LNCaP clone FGC (cell line): Measurements from ENCODE around the gene DLX3.

Source experiments
- DNase-seq: peaks from one replicate; pipeline ENCODE4 v3.0.0-alpha.2; 2011; ENCODE audit warnings: low read depth
- H3K4me3 ChIP-seq: 2 replicates; pipeline ENCODE4 v1.5.1; 2011; ENCODE audit warnings: mild to moderate bottlenecking, low read depth, low read length, control low read depth
- CTCF ChIP-seq: IDR thresholded peaks from 2 replicates; pipeline ENCODE4 v1.5.1; 2012; ENCODE audit warnings: mild to moderate bottlenecking; ENCODE audit not compliant: control insufficient read depth, insufficient read depth; ENCODE audit errors: extremely low read depth

DLX3 gene

GRCh38 chr17:50028736-50029120 lies 33.7 kb upstream of the DLX3 start:
- H3K4me3 ChIP-seq, result no peak overlapping the region
- DNase-seq, result no peak
- no peak for TF ChIP-seq CTCF

GRCh38 chr17:50027881-50028735 lies 33.1 kb upstream of the DLX3 start:
- no peak for DNase-seq
- TF ChIP-seq CTCF, result no peak
- H3K4me3 ChIP-seq, result no peak overlapping the region

- H3K4me3 ChIP-seq, result no peak overlapping the region
- 0 out of 2 replicates have a peak, but pooled peaks have one; percentile 10 for TF ChIP-seq CTCF
- DNase-seq, result no peak
These were observed 32.3 kb upstream of the DLX3 start for GRCh38 chr17:50027172-50027880.

GRCh38 chr17:50026837-50027171 lies 31.8 kb upstream of the DLX3 start:
- peak; percentile 32 for DNase-seq
- TF ChIP-seq CTCF, result peak; percentile 98
- H3K4me3 ChIP-seq, result no peak overlapping the region

- DNase-seq, result no peak
- TF ChIP-seq CTCF, result no peak
- H3K4me3 ChIP-seq, result no peak overlapping the region
These were observed 31.1 kb upstream of the DLX3 start for GRCh38 chr17:50026046-50026675.

GRCh38 chr17:50024808-50025207 lies 29.8 kb upstream of the DLX3 start:
- H3K4me3 ChIP-seq, result no peak overlapping the region
- DNase-seq, result no peak
- TF ChIP-seq CTCF, result no peak
